Measurements from ENCODE around the gene EXOG.
A peak's percentile ranks its signal among the peaks of the same experiment; 100 is the strongest.

- TF ChIP-seq CTCF (IDR thresholded peaks at IDR 0.05) (no peak), POLR2A (IDR thresholded peaks at IDR 0.05) (peak in 1 of 2 donors; percentile 85)
These were observed 40.3 kb upstream of the EXOG start for GRCh38 chr3:38455639-38456430.

Measured in adrenal gland (tissue), 5 donors.